A549 (cell line): ENCODE data around the gene CISD3. TPM values are rescaled to one million over a fixed set of nuclear protein-coding genes. Genes with fewer than 3 reads are reported as not detected.

ENCODE experiments used
- ATAC-seq, 2 experiments: fragments of 200-7000 bp in 1 of 2; fragments of >200 bp in 1 of 2; cut with Nextera tagmentation in 1 of 2; cut with Tn5 transposase in 1 of 2; 3 replicates each; pipeline versions ENCODE4 v1.8.0 to v1.9.1; 2018 to 2020; ENCODE audit warnings: mild to moderate bottlenecking in 1 of 2, moderate library complexity in 1 of 2
- CTCF ChIA-PET: fragments of 300-600 bp; sonication (Branson Sonifier 250); formaldehyde crosslinking; extraction: SDS; loops from one replicate; lab custom pipeline; 2021; ENCODE audit warnings: antibody characterized with exemption, inconsistent platforms; lab: Yijun Ruan, JAX
- POLR2A ChIA-PET: fragments of 350-600 bp; formaldehyde crosslinking; extraction: SDS; loops from one replicate; lab custom pipeline; 2021; ENCODE audit warnings: antibody characterized with exemption, inconsistent platforms; lab: Yijun Ruan, JAX
- DNase-seq, 2 experiments: peaks; one replicate each; pipeline versions ENCODE4 v3.0.0 to v3.0.0-alpha.2; 2011 to 2016; ENCODE audit warnings: low read depth in 1 of 2, low spot score in 1 of 2
- FAIRE-seq: peaks from 2 replicates; lab custom pipeline; 2011; peaks lifted over from hg19 to GRCh38; lab: Jason Lieb, UNC
- H3K27ac ChIP-seq, 2 experiments: fragments of >200 bp; sonication (Bioruptor Twin); formaldehyde crosslinking; 3 replicates each; pipeline ENCODE4 v1.5.1; 2016 to 2017
- H3K4me1 ChIP-seq: fragments of >200 bp; sonication (Bioruptor Twin); formaldehyde crosslinking; 3 replicates; pipeline ENCODE4 v1.6.1; 2016
- H3K4me2 ChIP-seq: fragments of >200 bp; sonication (Bioruptor Twin); formaldehyde crosslinking; 3 replicates; pipeline ENCODE4 v1.6.1; 2016
- H3K4me3 ChIP-seq: fragments of >200 bp; sonication (Bioruptor Twin); formaldehyde crosslinking; 3 replicates; pipeline ENCODE4 v1.5.1; 2016
- H3K9me3 ChIP-seq: fragments of >200 bp; sonication (Bioruptor Twin); formaldehyde crosslinking; 3 replicates; pipeline ENCODE4 v1.6.1; 2016
- BHLHE40 ChIP-seq: IDR thresholded peaks from 2 replicates; pipeline ENCODE4 v1.6.1; 2012; ENCODE audit warnings: low read depth, low read length, inconsistent platforms
- CBX2 ChIP-seq: fragments of 200-600 bp; sonication (generic); IDR thresholded peaks from 2 replicates; pipeline ENCODE4 v1.6.1; 2016; ENCODE audit warnings: low read depth, mild to moderate bottlenecking, borderline replicate concordance
- CBX8 ChIP-seq: fragments of 200-600 bp; sonication (generic); IDR thresholded peaks from 2 replicates; pipeline ENCODE4 v1.6.1; 2016
- CEBPB ChIP-seq, 2 experiments: fragments of >200 bp in 1 of 2; sonication (Bioruptor Twin) in 1 of 2; formaldehyde crosslinking in 1 of 2; IDR thresholded peaks; 2 replicates each; pipeline ENCODE4 v1.6.1; 2012 to 2016
- CHD4 ChIP-seq: fragments of 200-600 bp; sonication (generic); IDR thresholded peaks from 2 replicates; pipeline ENCODE4 v1.6.1; 2016; ENCODE audit warnings: antibody characterized with exemption, mild to moderate bottlenecking, borderline replicate concordance
- ESRRA ChIP-seq: fragments of 150-350 bp; IDR thresholded peaks from 2 replicates; pipeline ENCODE4 v1.6.1; 2014; ENCODE audit warnings: mild to moderate bottlenecking, low read length, borderline replicate concordance
- FOSB ChIP-seq: fragments of 250-450 bp; sonication (Bioruptor Pico); IDR thresholded peaks from 2 replicates; pipeline ENCODE4 v1.5.0; 2020; ENCODE audit warnings: mild to moderate bottlenecking, moderate library complexity
- FOXS1 ChIP-seq: fragments of 250-450 bp; sonication (Bioruptor Pico); IDR thresholded peaks from 2 replicates; pipeline ENCODE4 v1.5.0; 2020; ENCODE audit warnings: mild to moderate bottlenecking, moderate library complexity
- HDAC2 ChIP-seq: fragments of 200-600 bp; sonication (generic); IDR thresholded peaks from 2 replicates; pipeline ENCODE4 v1.6.1; 2016
- HEYL ChIP-seq: fragments of 250-450 bp; sonication (Bioruptor Pico); IDR thresholded peaks from 2 replicates; pipeline ENCODE4 v1.8.0; 2021; ENCODE audit warnings: mild to moderate bottlenecking, moderate library complexity
- HOXB5 ChIP-seq: fragments of 250-450 bp; sonication (Bioruptor Pico); IDR thresholded peaks from 2 replicates; pipeline ENCODE4 v1.5.0; 2020; ENCODE audit warnings: mild to moderate bottlenecking, moderate library complexity
- JUN ChIP-seq, 2 experiments: fragments of >200 bp; sonication (Bioruptor Twin); formaldehyde crosslinking; IDR thresholded peaks; 2 replicates in 1 of 2; 3 replicates in 1 of 2; pipeline ENCODE4 v1.6.1; 2016 to 2017
- JUNB ChIP-seq: fragments of >200 bp; sonication (Bioruptor Twin); formaldehyde crosslinking; IDR thresholded peaks from 2 replicates; pipeline ENCODE4 v1.6.1; 2016
- KDM1A ChIP-seq: fragments of 200-600 bp; sonication (generic); IDR thresholded peaks from 2 replicates; pipeline ENCODE4 v1.6.1; 2016; ENCODE audit warnings: low read depth, mild to moderate bottlenecking
- NPAS2 ChIP-seq: fragments of 250-450 bp; sonication (Bioruptor Pico); IDR thresholded peaks from 2 replicates; pipeline ENCODE4 v1.8.0; 2022; ENCODE audit warnings: mild to moderate bottlenecking, moderate library complexity, borderline replicate concordance
- POLR2A ChIP-seq: IDR thresholded peaks from 2 replicates; pipeline ENCODE4 v1.6.1; 2012; ENCODE audit warnings: mild to moderate bottlenecking, low read length
- RAD21 ChIP-seq, 2 experiments: fragments of >200 bp in 1 of 2; sonication (Bioruptor Twin) in 1 of 2; formaldehyde crosslinking in 1 of 2; IDR thresholded peaks in 1 of 2; conservative IDR thresholded peaks in 1 of 2; 2 replicates in 1 of 2; 3 replicates in 1 of 2; pipeline ENCODE4 v1.6.1; 2012 to 2018; ENCODE audit warnings: inconsistent platforms in 1 of 2
- RFX5 ChIP-seq: fragments of 450-650 bp; IDR thresholded peaks from 2 replicates; pipeline ENCODE4 v1.7.1; 2014; ENCODE audit warnings: antibody characterized with exemption, mild to moderate bottlenecking, moderate library complexity
- RNF2 ChIP-seq: fragments of 200-600 bp; sonication (generic); IDR thresholded peaks from 2 replicates; pipeline ENCODE4 v1.6.1; 2016; ENCODE audit warnings: low read depth, mild to moderate bottlenecking, antibody characterized with exemption, moderate library complexity, borderline replicate concordance
- SMC3 ChIP-seq: fragments of >200 bp; sonication (Bioruptor Twin); formaldehyde crosslinking; IDR thresholded peaks from 3 replicates; pipeline ENCODE4 v1.6.1; 2018; ENCODE audit warnings: inconsistent platforms
- TP53 ChIP-seq: fragments of 250-450 bp; sonication (Bioruptor Pico); IDR thresholded peaks from 2 replicates; pipeline ENCODE4 v1.5.0; 2021; ENCODE audit warnings: mild to moderate bottlenecking, moderate library complexity
- ZC3H11A ChIP-seq: fragments of 450-650 bp; IDR thresholded peaks from 2 replicates; pipeline ENCODE4 v1.6.1; 2014; ENCODE audit warnings: antibody characterized with exemption, mild to moderate bottlenecking
- ZFP36 ChIP-seq: fragments of 450-650 bp; IDR thresholded peaks from 2 replicates; pipeline ENCODE4 v1.6.1; 2014; ENCODE audit warnings: borderline replicate concordance; ENCODE audit not compliant: partially characterized antibody
- ZNF302 ChIP-seq: fragments of 250-450 bp; sonication (Bioruptor Pico); IDR thresholded peaks from 2 replicates; pipeline ENCODE4 v1.9.0; 2021; ENCODE audit warnings: inconsistent platforms, mild to moderate bottlenecking, moderate library complexity
- WGBS: methylation state at CpG from one replicate; pipeline ENCODE4 v1.1.6; 2017; ENCODE audit errors: missing lambda C conversion rate; 5-methylcytosine and 5-hydroxymethylcytosine counted together
- polyA plus RNA-seq, 4 experiments: library from polyadenylated mRNA; depleted of rRNA in 3 of 4; stranded (reverse); fragments of >200 nt; fragmentation: RNase III in 1 of 4; extraction: RNeasy Plus Mini Kit Qiagen cat#74134 plus additional on column Dnase treatment in 1 of 4; gene quantifications; 2 replicates in 3 of 4; 3 replicates in 1 of 4; pipeline ENCODE4 v1.2.3, GENCODE V29; 2011 to 2017
- TF ChIP-seq, protein P1 (sequence below): IDR thresholded peaks from 2 replicates; pipeline ENCODE4 v1.6.1; 2012; ENCODE audit warnings: low read depth, borderline replicate concordance
- TF ChIP-seq, protein P2 (sequence below): fragments of 450-650 bp; IDR thresholded peaks from 2 replicates; pipeline ENCODE4 v1.6.1; 2014; ENCODE audit warnings: antibody characterized with exemption
- TF ChIP-seq, protein P3 (sequence below): fragments of 250-450 bp; sonication (Bioruptor Pico); IDR thresholded peaks from 2 replicates; pipeline ENCODE4 v1.5.0; 2020; ENCODE audit warnings: low read depth, mild to moderate bottlenecking, moderate library complexity

The CISD3 gene
- polyA plus RNA-seq, 2 of the 4 experiments (the other 2 are of a cell fraction): 24.5 to 33.0 TPM

- Histone ChIP-seq H3K4me3 (peak overlapping the region; percentile 56), H3K4me1 (peaks cover 47% of the 10 kb centered on the region), H3K9me3 (no peaks in the 10 kb centered on the region), H3K4me2 (peak overlapping the region; percentile 92), H3K27ac (peak overlapping the region; percentile 84 to 98; a peak in 5 of 6 replicates)
- no peak for FAIRE-seq
- CTCF ChIA-PET: interaction anchor here (2.2 to 6.8 kb wide), 3 partner anchors 26 to 32 kb away, joined by 7 to 41 read pairs (median 11); partner anchors contain the start of gene CISD3
- DNase-seq: no peak
- no peak for ATAC-seq
- POLR2A ChIA-PET: interaction anchor here (0.6 kb wide), 1 partner anchor 1773 kb away, joined by 3 read pairs; no protein-coding TSS in a partner anchor
- TF ChIP-seq ZFP36: peak; percentile 76
- no peak for TF ChIP-seq HOXB5 (CRISPR knock-in tag)
- TF ChIP-seq JUN (IDR thresholded peaks at IDR 0.05): no peak
- TF ChIP-seq KDM1A: peak; percentile 87
- TF ChIP-seq HDAC2: 0 out of 2 replicates have a peak, but pooled peaks have one; percentile 45
- TF ChIP-seq CEBPB (IDR thresholded peaks at IDR 0.05): no peak
- TF ChIP-seq ZNF302 (CRISPR knock-in tag): no peak
- 0 out of 2 replicates have a peak, but pooled peaks have one; percentile 60 for TF ChIP-seq FOSB (CRISPR knock-in tag)
- peak; percentile 64 for TF ChIP-seq CHD4
- no peak for TF ChIP-seq TP53 (CRISPR knock-in tag)
- TF ChIP-seq RFX5: no peak
- WGBS: 73% methylated on average over 55 of the region's 55 CpGs
Observed at GRCh38 chr17:38702916-38703741, 27.0 kb upstream of the CISD3 start.

GRCh38 chr17:38703742-38704605 is 26.2 kb upstream of the CISD3 start:
- FAIRE-seq (no peak), DNase-seq (no peak), ATAC-seq (no peak)
- CTCF ChIA-PET: interaction anchor here (1.1 to 2.2 kb wide), 3 partner anchors 26 to 36 kb away, joined by 6 to 10 read pairs (median 8); no protein-coding TSS in a partner anchor
- TF ChIP-seq, protein P1, sequence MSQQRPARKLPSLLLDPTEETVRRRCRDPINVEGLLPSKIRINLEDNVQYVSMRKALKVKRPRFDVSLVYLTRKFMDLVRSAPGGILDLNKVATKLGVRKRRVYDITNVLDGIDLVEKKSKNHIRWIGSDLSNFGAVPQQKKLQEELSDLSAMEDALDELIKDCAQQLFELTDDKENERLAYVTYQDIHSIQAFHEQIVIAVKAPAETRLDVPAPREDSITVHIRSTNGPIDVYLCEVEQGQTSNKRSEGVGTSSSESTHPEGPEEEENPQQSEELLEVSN: no peak
- TF ChIP-seq ESRRA (no peak), ZC3H11A (no peak), ZNF302 (CRISPR knock-in tag) (no peak), RNF2 (no peak), RAD21 (conservative IDR thresholded peaks at IDR 0.05 in 1 of 2, IDR thresholded peaks at IDR 0.05 in 1 of 2) (no peak), POLR2A (no peak)
- Histone ChIP-seq H3K4me1 (peaks cover 47% of the 10 kb centered on the region), H3K27ac (peak overlapping the region; percentile 82 to 98), H3K4me3 (peak overlapping the region; percentile 94), H3K4me2 (peak overlapping the region; percentile 92), H3K9me3 (no peaks in the 10 kb centered on the region)
- 54% methylated on average over 50 of the region's 50 CpGs for WGBS
- POLR2A ChIA-PET: interaction anchor here (1.0 to 1.4 kb wide), 2 partner anchors 15 to 166 kb away, joined by 3 to 4 read pairs; partner anchors contain the start of gene LASP1

- ChIA-PET POLR2A (interaction anchor here (1.0 to 1.8 kb wide), 3 partner anchors 14 to 165 kb away, joined by 3 to 5 read pairs (median 4); partner anchors contain the start of gene LASP1), CTCF (interaction anchor here (0.9 to 2.2 kb wide), 4 partner anchors 26 to 37 kb away, joined by 3 to 10 read pairs (median 7); no protein-coding TSS in a partner anchor)
- WGBS: 9% methylated on average over 41 of the region's 100 CpGs
- H3K27ac ChIP-seq: peak within 1 kb of the TSS; percentile 82 to 98
- H3K4me2 ChIP-seq: peak within 1 kb of the TSS; percentile 92
- ATAC-seq (peak; percentile 38 to 48), DNase-seq (peak; percentile 81 to 85), FAIRE-seq (no peak)
- H3K4me1 ChIP-seq: peaks cover 43% of the 10 kb centered on the region
- H3K4me3 ChIP-seq: peak within 1 kb of the TSS; percentile 94
- H3K9me3 ChIP-seq: no peaks in the 10 kb centered on the region
- TF ChIP-seq, protein P2, sequence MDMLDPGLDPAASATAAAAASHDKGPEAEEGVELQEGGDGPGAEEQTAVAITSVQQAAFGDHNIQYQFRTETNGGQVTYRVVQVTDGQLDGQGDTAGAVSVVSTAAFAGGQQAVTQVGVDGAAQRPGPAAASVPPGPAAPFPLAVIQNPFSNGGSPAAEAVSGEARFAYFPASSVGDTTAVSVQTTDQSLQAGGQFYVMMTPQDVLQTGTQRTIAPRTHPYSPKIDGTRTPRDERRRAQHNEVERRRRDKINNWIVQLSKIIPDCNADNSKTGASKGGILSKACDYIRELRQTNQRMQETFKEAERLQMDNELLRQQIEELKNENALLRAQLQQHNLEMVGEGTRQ: no peak
- no peak for TF ChIP-seq HEYL
- TF ChIP-seq NPAS2 (CRISPR knock-in tag): no peak
- no peak for TF ChIP-seq CBX8
- TF ChIP-seq JUNB: no peak
- no peak for TF ChIP-seq CHD4
- no peak for TF ChIP-seq CBX2
- no peak for TF ChIP-seq ZC3H11A
- TF ChIP-seq RNF2: no peak
- TF ChIP-seq ESRRA: no peak
- TF ChIP-seq FOXS1: no peak
- no peak for TF ChIP-seq TP53 (CRISPR knock-in tag)
- TF ChIP-seq, protein P3, sequence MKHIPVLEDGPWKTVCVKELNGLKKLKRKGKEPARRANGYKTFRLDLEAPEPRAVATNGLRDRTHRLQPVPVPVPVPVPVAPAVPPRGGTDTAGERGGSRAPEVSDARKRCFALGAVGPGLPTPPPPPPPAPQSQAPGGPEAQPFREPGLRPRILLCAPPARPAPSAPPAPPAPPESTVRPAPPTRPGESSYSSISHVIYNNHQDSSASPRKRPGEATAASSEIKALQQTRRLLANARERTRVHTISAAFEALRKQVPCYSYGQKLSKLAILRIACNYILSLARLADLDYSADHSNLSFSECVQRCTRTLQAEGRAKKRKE: 0 out of 2 replicates have a peak, but pooled peaks have one; percentile 8
- TF ChIP-seq BHLHE40: no peak
- no peak for TF ChIP-seq SMC3
Observed at GRCh38 chr17:38704606-38705522, 25.3 kb upstream of the CISD3 start, which contains the start of gene MLLT6. Gene MLLT6 (plus strand): TSS chr17:38705273. CDS start chr17:38705633, 360 bp downstream.
